ENCODE results near the gene PPP3CA. TPM values are rescaled to one million over a fixed set of nuclear protein-coding genes. Genes with fewer than 3 reads are reported as not detected.

Gene PPP3CA
- polyA plus RNA-seq, 1 donor (not counting 4 experiments of a cell fraction or from before 2014, with no cell fraction given), result 43.3 TPM

DNA sequence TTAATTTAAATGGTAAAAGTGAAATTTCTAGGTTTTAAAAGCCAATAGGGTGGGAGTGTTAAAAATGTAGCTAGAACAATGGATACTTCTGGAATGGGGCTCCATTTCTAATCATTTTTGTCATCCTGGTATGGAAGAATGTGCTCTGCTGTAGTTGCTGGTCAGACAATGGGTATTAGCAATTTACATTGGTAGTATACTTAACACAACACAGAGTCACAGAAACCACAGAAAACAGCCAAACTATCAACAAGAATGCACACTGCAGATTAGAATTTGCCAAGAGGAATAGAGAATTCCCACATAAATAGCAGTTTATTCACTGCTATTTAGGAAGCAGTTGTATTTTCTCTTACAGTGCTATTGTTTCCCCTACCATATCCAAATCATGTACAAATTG is 319.6 kb downstream of the PPP3CA start:
- H3K4me2 ChIP-seq (ENCODE audit: control insufficient read depth, extremely low read depth, insufficient read depth, low read depth, low read length), result no peak overlapping the region
- no peaks in the 10 kb centered on the region for H3K9me1 ChIP-seq (ENCODE audit: control insufficient read depth, extremely low read depth, insufficient read depth, low read length)
- FAIRE-seq (no peak), DNase-seq (ENCODE audit: low read depth, low spot score) (no peak)
- dilution Hi-C loops (cut with MboI; ENCODE audit: extremely low pct_ligation_motif_present, low sequenced_read_pairs), result no loop called here
- TF ChIP-seq, protein P1, sequence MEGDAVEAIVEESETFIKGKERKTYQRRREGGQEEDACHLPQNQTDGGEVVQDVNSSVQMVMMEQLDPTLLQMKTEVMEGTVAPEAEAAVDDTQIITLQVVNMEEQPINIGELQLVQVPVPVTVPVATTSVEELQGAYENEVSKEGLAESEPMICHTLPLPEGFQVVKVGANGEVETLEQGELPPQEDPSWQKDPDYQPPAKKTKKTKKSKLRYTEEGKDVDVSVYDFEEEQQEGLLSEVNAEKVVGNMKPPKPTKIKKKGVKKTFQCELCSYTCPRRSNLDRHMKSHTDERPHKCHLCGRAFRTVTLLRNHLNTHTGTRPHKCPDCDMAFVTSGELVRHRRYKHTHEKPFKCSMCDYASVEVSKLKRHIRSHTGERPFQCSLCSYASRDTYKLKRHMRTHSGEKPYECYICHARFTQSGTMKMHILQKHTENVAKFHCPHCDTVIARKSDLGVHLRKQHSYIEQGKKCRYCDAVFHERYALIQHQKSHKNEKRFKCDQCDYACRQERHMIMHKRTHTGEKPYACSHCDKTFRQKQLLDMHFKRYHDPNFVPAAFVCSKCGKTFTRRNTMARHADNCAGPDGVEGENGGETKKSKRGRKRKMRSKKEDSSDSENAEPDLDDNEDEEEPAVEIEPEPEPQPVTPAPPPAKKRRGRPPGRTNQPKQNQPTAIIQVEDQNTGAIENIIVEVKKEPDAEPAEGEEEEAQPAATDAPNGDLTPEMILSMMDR (optimal IDR thresholded peaks at IDR 0.05 in 1 of 3, IDR thresholded peaks at IDR 0.05 in 1 of 3, conservative IDR thresholded peaks at IDR 0.05 in 1 of 3; ENCODE audit: extremely low read depth in 1 of 3, insufficient read depth in 2 of 3, low read length in 3 of 3), result no peak
- no peak for TF ChIP-seq EZH2 (IDR thresholded peaks at IDR 0.05; ENCODE audit: low read length)
- no peak overlapping the region for H3K9ac ChIP-seq (ENCODE audit: control insufficient read depth, extremely low read depth, insufficient read depth, low read length)
- H3K9me3 ChIP-seq (ENCODE audit: control insufficient read depth, low read depth, low read length), result no peaks in the 10 kb centered on the region
- H4K20me1 ChIP-seq (ENCODE audit: control insufficient read depth, extremely low read depth, insufficient read depth, low read length), result no peaks in the 10 kb centered on the region
- H3K27me3 ChIP-seq (ENCODE audit: control insufficient read depth, extremely low read depth, insufficient read depth, low read length), result no peaks in the 10 kb centered on the region
- no peak overlapping the region for H3K4me3 ChIP-seq (ENCODE audit: control insufficient read depth in 2 of 3, extremely low read depth in 1 of 3, insufficient read depth in 2 of 3, low read depth in 1 of 3, low read length in 3 of 3)
- H3K79me2 ChIP-seq (ENCODE audit: control insufficient read depth, insufficient read depth, low read length), result no peaks in the 10 kb centered on the region
- H2AFZ ChIP-seq (ENCODE audit: control insufficient read depth, low read length), result no peak overlapping the region
- H3K27ac ChIP-seq (ENCODE audit: control insufficient read depth, insufficient read depth, low read length), result no peak overlapping the region
- H3K36me3 ChIP-seq (ENCODE audit: control insufficient read depth in 2 of 2, extremely low read depth in 1 of 2, insufficient read depth in 2 of 2, low read length in 2 of 2), result peaks cover 3 to 10% of the 10 kb centered on the region in 2 experiments
- H3K4me1 ChIP-seq (ENCODE audit: control insufficient read depth, extremely low read depth, insufficient read depth, low read length), result peaks cover 7% of the 10 kb centered on the region

DNA sequence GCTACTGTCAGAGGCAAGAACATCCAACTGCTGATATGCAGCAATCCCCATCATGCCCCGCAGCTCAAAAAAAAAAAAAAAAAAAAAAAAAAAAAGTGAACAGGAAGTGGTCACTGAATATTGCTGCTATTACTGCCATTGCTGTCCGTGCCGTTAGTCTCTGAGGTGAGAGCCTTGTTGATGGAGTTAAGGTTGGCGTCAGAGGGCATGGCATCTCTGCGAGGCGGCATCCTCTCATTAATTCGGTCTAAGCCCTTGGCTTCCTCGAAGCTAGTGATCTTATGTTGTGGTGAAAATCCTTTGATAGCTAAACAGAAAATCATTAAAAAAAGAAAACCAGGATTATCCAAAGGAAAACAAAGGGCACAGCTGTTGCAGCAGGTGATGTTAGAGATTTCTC is 321.6 kb downstream of the PPP3CA start:
- Histone ChIP-seq H4K20me1 (ENCODE audit: control insufficient read depth, extremely low read depth, insufficient read depth, low read length) (no peaks in the 10 kb centered on the region), H3K9me3 (ENCODE audit: control insufficient read depth, low read depth, low read length) (no peaks in the 10 kb centered on the region), H3K79me2 (ENCODE audit: control insufficient read depth, insufficient read depth, low read length) (no peaks in the 10 kb centered on the region), H3K9me1 (ENCODE audit: control insufficient read depth, extremely low read depth, insufficient read depth, low read length) (no peaks in the 10 kb centered on the region), H3K4me2 (ENCODE audit: control insufficient read depth, extremely low read depth, insufficient read depth, low read depth, low read length) (no peak overlapping the region), H2AFZ (ENCODE audit: control insufficient read depth, low read length) (no peak overlapping the region), H3K36me3 (ENCODE audit: control insufficient read depth in 2 of 2, extremely low read depth in 1 of 2, insufficient read depth in 2 of 2, low read length in 2 of 2) (peaks cover 7 to 10% of the 10 kb centered on the region in 2 experiments), H3K4me3 (ENCODE audit: control insufficient read depth in 2 of 3, extremely low read depth in 1 of 3, insufficient read depth in 2 of 3, low read depth in 1 of 3, low read length in 3 of 3) (no peak overlapping the region), H3K27ac (ENCODE audit: control insufficient read depth, insufficient read depth, low read length) (no peak overlapping the region), H3K9ac (ENCODE audit: control insufficient read depth, extremely low read depth, insufficient read depth, low read length) (no peak overlapping the region), H3K4me1 (ENCODE audit: control insufficient read depth, extremely low read depth, insufficient read depth, low read length) (peaks cover 27% of the 10 kb centered on the region), H3K27me3 (ENCODE audit: control insufficient read depth, extremely low read depth, insufficient read depth, low read length) (no peaks in the 10 kb centered on the region)
- TF ChIP-seq, protein P1 (optimal IDR thresholded peaks at IDR 0.05 in 1 of 3, IDR thresholded peaks at IDR 0.05 in 1 of 3, conservative IDR thresholded peaks at IDR 0.05 in 1 of 3; ENCODE audit: extremely low read depth in 1 of 3, insufficient read depth in 2 of 3, low read length in 3 of 3), result no peak
- no peak for TF ChIP-seq EZH2 (IDR thresholded peaks at IDR 0.05; ENCODE audit: low read length)
- dilution Hi-C loops (cut with MboI; ENCODE audit: extremely low pct_ligation_motif_present, low sequenced_read_pairs), result no loop called here
- DNase-seq (ENCODE audit: low read depth, low spot score) (no peak), FAIRE-seq (no peak)
